ENCODE data around the gene TOR1A.

The TOR1A gene

DNA sequence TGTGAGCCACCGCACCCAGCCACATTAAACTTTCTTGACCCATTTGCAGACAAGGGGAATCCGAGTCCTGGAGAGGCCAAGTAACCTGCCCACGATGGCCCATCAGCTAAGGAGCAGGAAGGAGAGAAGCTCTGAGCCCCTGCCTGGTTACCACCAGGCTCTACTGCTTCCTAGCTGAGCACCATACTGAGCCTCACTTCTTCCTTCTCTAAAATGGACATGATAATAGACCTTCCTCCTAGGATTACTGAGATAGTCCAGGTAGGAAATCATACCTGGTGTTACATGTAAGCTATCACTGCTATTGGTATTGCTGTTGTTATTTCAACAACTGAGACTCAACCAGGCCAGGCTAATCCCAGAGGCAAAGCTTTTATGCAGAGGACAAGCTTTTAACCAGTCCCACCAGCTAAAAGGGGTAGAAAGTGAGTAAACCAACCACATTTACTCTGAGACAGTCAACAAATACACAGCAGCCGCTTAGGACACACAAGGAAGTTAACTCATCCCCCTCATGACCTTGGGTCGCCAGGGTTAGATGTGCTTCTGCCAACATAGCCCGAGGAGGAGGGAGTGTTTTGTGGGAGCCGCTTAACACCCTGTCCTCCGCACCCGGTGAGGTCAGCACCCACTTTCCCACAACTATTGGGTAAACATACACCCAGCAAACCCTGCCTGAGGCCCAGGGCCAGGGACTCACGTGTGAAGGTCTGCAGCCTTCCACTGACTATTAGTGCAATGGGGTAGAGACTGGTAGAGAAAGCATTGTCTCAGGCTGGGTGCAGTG lies 50.5 kb downstream of the TOR1A start:
- WGBS (ENCODE audit: insufficient coverage, insufficient read length), result no CpG with 5 or more reads among the region's 10 CpGs
- no peaks in the 10 kb centered on the region for H3K27me3 ChIP-seq (ENCODE audit: control insufficient read depth, insufficient read depth, low read length)
- no peaks in the 10 kb centered on the region for H3K36me3 ChIP-seq (ENCODE audit: control insufficient read depth, insufficient read depth, low read length)
- H3K4me1 ChIP-seq (ENCODE audit: control insufficient read depth, insufficient read depth, low read length), result peaks cover 2% of the 10 kb centered on the region; the same call in 1 of the 2 replicates
- no peaks in the 10 kb centered on the region for H3K9me3 ChIP-seq (ENCODE audit: control insufficient read depth, insufficient read depth, low read length)
- no peak overlapping the region for H3K4me3 ChIP-seq (ENCODE audit: low read length)
- no peak for DNase-seq (ENCODE audit: low read depth, low spot score)
- no peak overlapping the region for H3K27ac ChIP-seq (ENCODE audit: low read length)

GRCh38 chr9:129770741-129771140 lies 53.2 kb downstream of the TOR1A start:
- no peak overlapping the region for H3K4me3 ChIP-seq (ENCODE audit: low read length)
- no peaks in the 10 kb centered on the region for H3K9me3 ChIP-seq (ENCODE audit: control insufficient read depth, insufficient read depth, low read length)
- H3K27me3 ChIP-seq (ENCODE audit: control insufficient read depth, insufficient read depth, low read length), result no peaks in the 10 kb centered on the region
- no peak for DNase-seq (ENCODE audit: low read depth, low spot score)
- no peak overlapping the region for H3K27ac ChIP-seq (ENCODE audit: low read length)
- no peaks in the 10 kb centered on the region for H3K36me3 ChIP-seq (ENCODE audit: control insufficient read depth, insufficient read depth, low read length)
- no peaks in the 10 kb centered on the region for H3K4me1 ChIP-seq (ENCODE audit: control insufficient read depth, insufficient read depth, low read length)
- WGBS (ENCODE audit: insufficient coverage, insufficient read length), result no CpG with 5 or more reads among the region's 5 CpGs

GRCh38 chr9:129769669-129770068 lies 54.3 kb downstream of the TOR1A start:
- WGBS (ENCODE audit: insufficient coverage, insufficient read length), result no CpG with 5 or more reads among the region's 5 CpGs
- no peak overlapping the region for H3K27ac ChIP-seq (ENCODE audit: low read length)
- no peak for DNase-seq (ENCODE audit: low read depth, low spot score)

DNA sequence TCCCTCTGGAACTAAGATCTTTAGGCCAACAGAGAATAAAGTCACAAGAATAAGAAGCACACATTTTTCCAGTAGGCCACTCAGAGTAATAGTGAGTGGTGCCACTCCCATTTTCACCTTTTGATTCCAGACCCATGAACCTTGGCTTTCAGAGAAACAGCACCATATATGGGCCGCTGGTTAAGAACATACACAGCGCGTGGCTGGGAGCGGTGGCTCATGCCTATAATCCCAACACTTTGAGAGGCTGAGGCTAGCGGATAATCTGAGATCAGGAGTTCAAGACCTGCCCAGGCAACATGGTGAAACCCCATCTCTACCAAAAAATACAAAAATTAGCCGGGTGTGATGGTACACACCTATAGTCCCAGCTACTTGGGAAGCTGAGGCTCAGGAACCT lies 55.5 kb downstream of the TOR1A start:
- Histone ChIP-seq H3K4me1 (ENCODE audit: control insufficient read depth, insufficient read depth, low read length) (no peaks in the 10 kb centered on the region), H3K27ac (ENCODE audit: low read length) (no peak overlapping the region), H3K36me3 (ENCODE audit: control insufficient read depth, insufficient read depth, low read length) (no peaks in the 10 kb centered on the region), H3K9me3 (ENCODE audit: control insufficient read depth, insufficient read depth, low read length) (no peaks in the 10 kb centered on the region), H3K4me3 (ENCODE audit: low read length) (no peak overlapping the region), H3K27me3 (ENCODE audit: control insufficient read depth, insufficient read depth, low read length) (no peaks in the 10 kb centered on the region)
- DNase-seq (ENCODE audit: low read depth, low spot score), result no peak
- WGBS (ENCODE audit: insufficient coverage, insufficient read length), result no CpG with 5 or more reads among the region's 6 CpGs

More at GRCh38 chr9:129769669-129770068, 54.3 kb downstream of the TOR1A start:
- Histone ChIP-seq H3K36me3 (ENCODE audit: control insufficient read depth, insufficient read depth, low read length) (no peaks in the 10 kb centered on the region), H3K9me3 (ENCODE audit: control insufficient read depth, insufficient read depth, low read length) (no peaks in the 10 kb centered on the region), H3K27me3 (ENCODE audit: control insufficient read depth, insufficient read depth, low read length) (no peaks in the 10 kb centered on the region), H3K4me3 (ENCODE audit: low read length) (no peak overlapping the region), H3K4me1 (ENCODE audit: control insufficient read depth, insufficient read depth, low read length) (no peaks in the 10 kb centered on the region)

GRCh38 chr9:129765764-129766317 lies 58.1 kb downstream of the TOR1A start:
- Histone ChIP-seq H3K4me3 (ENCODE audit: low read length) (no peak overlapping the region), H3K27me3 (ENCODE audit: control insufficient read depth, insufficient read depth, low read length) (no peaks in the 10 kb centered on the region), H3K36me3 (ENCODE audit: control insufficient read depth, insufficient read depth, low read length) (no peaks in the 10 kb centered on the region), H3K4me1 (ENCODE audit: control insufficient read depth, insufficient read depth, low read length) (no peaks in the 10 kb centered on the region), H3K9me3 (ENCODE audit: control insufficient read depth, insufficient read depth, low read length) (no peaks in the 10 kb centered on the region), H3K27ac (ENCODE audit: low read length) (no peak overlapping the region)
- no peak for DNase-seq (ENCODE audit: low read depth, low spot score)
- no CpG with 5 or more reads among the region's 4 CpGs for WGBS (ENCODE audit: insufficient coverage, insufficient read length)

- Histone ChIP-seq H3K36me3 (ENCODE audit: control insufficient read depth, insufficient read depth, low read length) (no peaks in the 10 kb centered on the region), H3K4me3 (ENCODE audit: low read length) (no peak overlapping the region), H3K9me3 (ENCODE audit: control insufficient read depth, insufficient read depth, low read length) (no peaks in the 10 kb centered on the region), H3K27ac (ENCODE audit: low read length) (no peak overlapping the region), H3K4me1 (ENCODE audit: control insufficient read depth, insufficient read depth, low read length) (no peaks in the 10 kb centered on the region), H3K27me3 (ENCODE audit: control insufficient read depth, insufficient read depth, low read length) (no peaks in the 10 kb centered on the region)
- WGBS (ENCODE audit: insufficient coverage, insufficient read length), result no CpG with 5 or more reads among the region's 13 CpGs
- DNase-seq (ENCODE audit: low read depth, low spot score), result no peak
Observed at GRCh38 chr9:129762985-129763926, 60.7 kb downstream of the TOR1A start.
